ENCODE data around the gene MLYCD. TPM values are rescaled to one million over a fixed set of nuclear protein-coding genes. Genes with fewer than 3 reads are reported as not detected.
"Not testable (repeated sequence)": the region's sequence is repeated elsewhere in the genome, so short reads cannot be mapped to it uniquely, and the experiment has no call there.

Gene MLYCD
- total RNA-seq, 1 experiment from 2014 or later: 1.1 TPM

DNA sequence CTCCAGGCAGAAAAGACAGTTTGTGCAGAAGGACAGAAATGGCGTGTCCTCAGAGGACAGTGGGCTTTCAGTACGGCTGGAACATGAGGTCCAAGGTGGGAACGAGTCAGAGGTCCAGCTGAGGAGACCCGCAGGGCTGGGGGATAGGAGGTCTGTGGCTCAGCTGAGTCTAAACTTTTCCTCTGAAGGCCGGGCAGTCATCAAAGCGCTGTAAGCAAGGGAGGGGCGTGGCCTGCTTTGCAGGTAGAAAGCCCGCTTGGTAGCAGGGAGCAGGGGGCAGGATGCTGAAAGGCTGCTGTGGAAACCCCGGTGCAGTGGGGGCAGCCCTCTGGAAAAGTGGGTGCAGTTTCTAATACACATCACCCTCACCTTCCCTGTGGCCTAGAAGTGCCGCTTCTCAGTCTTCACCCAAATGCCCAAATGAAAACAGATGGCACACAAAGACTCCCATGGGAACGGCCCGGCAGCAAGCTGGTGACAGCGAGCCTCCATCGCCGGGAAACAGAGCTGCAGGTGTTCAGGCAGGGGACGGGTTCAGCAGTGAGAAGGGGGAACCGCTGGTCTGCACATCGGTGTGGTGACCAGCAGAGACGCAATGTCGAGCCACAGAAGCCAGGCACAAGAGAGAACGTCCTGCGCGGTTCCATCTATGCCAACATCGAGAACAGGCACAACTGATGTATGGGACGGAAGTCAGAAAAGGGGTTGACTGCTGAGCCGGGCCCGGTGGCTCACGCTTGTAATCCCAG, 41.9 kb downstream of the MLYCD start:
- DNase-seq (ENCODE audit: low read depth): no peak

DNA sequence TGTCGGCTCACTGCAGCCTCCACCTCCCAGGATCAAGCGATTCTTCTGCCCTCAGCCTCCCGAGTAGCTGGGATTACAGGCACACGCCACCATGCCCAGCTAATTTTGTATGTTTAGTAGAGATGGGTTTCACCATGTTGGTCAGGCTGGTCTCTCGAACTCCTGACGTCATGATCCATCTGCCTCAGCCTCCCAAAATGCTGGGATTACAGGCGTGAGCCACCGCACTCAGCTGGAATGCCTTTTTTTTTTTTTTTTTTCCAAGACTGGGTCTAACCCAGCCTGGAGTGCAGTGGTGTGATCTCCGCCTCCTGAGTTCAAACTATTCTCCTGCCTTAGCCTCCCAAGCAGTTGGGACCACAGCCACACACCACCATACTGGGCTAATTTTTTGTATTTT, 42.6 kb downstream of the MLYCD start:
- not testable (repeated sequence) for DNase-seq (ENCODE audit: low read depth)

- DNase-seq (ENCODE audit: low read depth): no peak
Measured at GRCh38 chr16:83942074-83942473, 43.2 kb downstream of the MLYCD start.

DNA sequence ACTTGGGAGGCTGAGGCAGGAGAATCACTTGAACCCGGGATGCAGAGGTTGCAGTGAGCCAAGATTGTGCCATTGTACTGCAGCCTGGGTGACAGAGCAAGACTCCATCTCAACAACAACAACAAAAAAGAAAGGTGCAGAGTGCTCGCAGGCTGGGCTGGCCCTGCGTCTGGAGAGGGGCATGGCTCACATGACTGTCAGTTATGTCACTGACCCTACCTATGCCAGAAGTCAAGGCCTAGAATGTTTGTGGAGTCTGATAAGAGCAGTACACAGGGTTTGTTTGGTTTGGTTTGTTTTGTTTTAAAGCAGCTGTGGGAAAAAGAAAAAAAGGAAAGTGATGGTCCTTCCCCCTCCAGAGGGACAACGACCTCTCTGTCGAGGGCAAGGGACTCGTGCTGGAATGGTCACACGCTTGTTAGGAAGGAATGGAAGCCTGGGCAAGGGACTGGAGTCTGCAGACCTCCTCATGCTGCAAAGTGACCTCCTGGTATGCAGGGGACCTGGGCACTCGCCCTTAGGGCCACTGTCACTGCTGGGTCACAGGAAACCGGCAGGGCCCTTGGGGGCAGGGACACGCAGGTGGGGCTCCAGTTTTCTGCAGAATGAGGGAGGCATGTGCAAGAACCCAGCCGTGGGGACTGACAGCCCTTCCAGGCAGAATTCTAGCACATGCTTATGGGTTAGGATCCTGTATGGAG, 44.0 kb downstream of the MLYCD start:
- DNase-seq (ENCODE audit: low read depth): no peak

DNA sequence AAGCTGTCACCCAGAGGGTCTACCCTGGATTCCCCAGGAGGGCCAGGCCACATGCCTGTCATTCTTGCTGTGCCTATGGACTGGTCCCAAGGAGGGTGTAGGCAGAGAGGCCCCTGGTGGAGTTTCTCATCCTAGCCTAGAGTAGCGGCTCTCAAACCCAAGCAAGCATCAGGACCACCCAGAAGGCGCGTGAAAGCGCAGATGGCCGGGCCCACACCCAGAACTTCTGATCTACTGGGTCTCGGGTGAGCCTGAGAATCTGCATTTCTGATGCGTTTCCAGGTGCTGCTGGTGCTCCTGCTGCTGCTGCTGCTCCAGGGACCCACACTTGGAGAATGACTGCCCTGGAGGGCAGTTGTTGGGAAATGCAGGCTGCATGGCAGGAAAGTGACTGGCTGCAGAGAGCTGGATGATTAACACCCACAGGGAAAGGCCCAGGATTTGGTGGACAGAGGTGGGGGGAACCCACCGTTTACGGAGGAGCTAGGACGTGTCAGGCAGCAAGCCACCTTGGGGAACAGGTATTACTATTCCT, 44.7 kb downstream of the MLYCD start:
- DNase-seq (ENCODE audit: low read depth): no peak

GRCh38 chr16:83945587-83945986, 46.7 kb downstream of the MLYCD start:
- DNase-seq (ENCODE audit: low read depth): no peak

DNA sequence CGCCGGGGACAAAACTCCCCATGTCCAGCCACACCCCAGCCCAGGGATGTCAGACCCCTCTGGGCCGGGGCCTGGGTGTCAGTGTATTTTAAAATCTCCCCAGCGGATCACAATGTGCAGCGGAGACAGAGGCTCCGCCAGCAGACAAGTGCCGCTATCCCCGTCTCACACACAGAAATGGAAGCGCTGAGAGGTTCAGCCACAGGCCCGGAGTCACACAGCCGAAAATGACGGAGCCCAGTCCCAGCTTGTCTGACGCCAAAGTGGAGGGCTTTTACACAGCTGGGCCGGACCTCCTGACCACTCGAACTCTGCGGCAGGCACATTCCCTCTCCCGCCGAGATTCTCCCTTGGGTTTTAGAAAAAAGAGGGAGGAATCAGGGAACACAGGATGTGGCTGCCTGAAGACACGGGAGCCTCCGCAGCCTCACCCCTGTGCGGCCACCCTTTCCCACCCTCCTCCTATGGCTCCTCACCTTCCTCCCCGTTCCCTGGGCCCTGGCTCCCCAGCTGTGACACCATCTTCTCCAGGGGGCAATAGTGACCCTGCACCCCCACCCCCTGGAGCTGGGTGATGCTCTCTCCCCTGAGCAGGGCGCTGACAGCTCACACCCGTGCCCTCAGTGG, 47.4 kb downstream of the MLYCD start:
- no peak for DNase-seq (ENCODE audit: low read depth)

GRCh38 chr16:83946781-83947566, 48.1 kb downstream of the MLYCD start:
- no peak for DNase-seq (ENCODE audit: low read depth)

- DNase-seq (ENCODE audit: low read depth): no peak
Measured at GRCh38 chr16:83947642-83948234, 48.8 kb downstream of the MLYCD start.

GRCh38 chr16:83948914-83949723, 50.2 kb downstream of the MLYCD start:
- no peak for DNase-seq (ENCODE audit: low read depth)

DNA sequence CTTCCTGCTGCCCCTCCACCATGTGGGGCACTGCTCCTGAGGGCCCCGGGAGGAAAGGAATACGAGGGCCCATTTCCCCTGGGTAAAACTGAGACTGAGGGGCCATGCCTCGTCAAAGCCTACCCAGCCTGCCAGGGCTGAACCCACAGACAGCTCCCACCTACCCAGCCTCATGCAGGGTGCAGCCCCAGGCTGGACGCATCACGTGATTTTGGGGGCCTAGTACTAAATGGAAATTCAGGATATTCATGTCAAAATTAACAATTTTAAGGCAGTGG, 50.7 kb downstream of the MLYCD start:
- no peak for DNase-seq (ENCODE audit: low read depth)

GRCh38 chr16:83950862-83951399, 52.0 kb downstream of the MLYCD start:
- DNase-seq (ENCODE audit: low read depth): not testable (repeated sequence)

DNA sequence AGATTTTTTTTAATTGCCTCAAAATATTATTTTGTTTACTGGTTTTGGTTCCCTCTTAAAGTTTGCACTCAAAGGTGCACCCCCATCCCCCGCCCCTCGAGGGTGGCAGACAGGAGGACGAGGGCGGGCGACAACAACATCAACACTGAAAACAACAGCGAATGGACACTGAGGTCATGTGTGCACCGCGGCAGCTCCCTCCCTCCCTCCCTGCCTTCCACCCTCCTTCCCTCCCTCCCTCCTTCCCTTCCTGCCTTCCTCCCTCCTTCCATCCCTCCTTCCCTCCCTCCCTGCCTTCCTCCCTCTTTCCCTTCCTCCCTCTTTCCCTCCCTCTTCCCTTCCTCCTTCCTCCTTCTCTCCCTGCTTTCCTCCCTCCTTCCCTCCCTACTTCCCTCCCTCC, 52.6 kb downstream of the MLYCD start:
- DNase-seq (ENCODE audit: low read depth): no peak

DNA sequence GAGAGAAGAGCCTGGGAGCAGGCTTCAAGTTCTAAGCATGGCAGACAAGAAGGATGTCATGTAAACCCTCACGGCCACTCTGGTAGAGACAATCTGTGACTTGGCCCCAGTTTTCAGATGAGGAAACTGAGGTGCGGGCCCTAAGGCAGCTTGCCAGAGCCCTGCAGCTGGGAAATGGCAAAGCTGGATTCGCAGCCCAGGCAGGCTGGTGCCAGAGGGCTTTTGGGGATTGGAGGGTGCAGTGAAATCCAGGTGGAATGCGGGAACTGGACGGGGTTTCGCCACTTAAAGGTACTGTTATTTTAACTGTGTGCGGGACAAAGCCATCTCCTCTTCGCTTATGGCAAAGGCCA, 53.6 kb downstream of the MLYCD start:
- DNase-seq (ENCODE audit: low read depth): peak; percentile 84

- peak; percentile 95 for DNase-seq (ENCODE audit: low read depth)
Measured at GRCh38 chr16:83952940-83953795, 54.3 kb downstream of the MLYCD start, which contains the start of gene OSGIN1. TSS of gene OSGIN1 (plus strand) at chr16:83953240. CDS start at chr16:83957672, 4,432 bp downstream.

GRCh38 chr16:83953796-83954576, 55.1 kb downstream of the MLYCD start:
- peak; percentile 39 for DNase-seq (ENCODE audit: low read depth)

GRCh38 chr16:83954577-83955016, 55.7 kb downstream of the MLYCD start:
- peak; percentile 65 for DNase-seq (ENCODE audit: low read depth)

Data from RPMI7951 (cell line).